Lower leg skin (tissue), 4 donors: ENCODE results near the gene DNAJC17. TPM values are rescaled to one million over a fixed set of nuclear protein-coding genes. Genes with fewer than 3 reads are reported as not detected.

Experiments used
- DNase-seq, 2 donors: peaks; one replicate each; pipeline ENCODE4 v3.0.0-alpha.2; 2019; ENCODE audit warnings: low spot score in 2 of 2
- H3K4me3 ChIP-seq: fragments of 200-600 bp; sonication (generic); 2 replicates; pipeline ENCODE4 v1.5.1; 2017; ENCODE audit warnings: mild to moderate bottlenecking, low read depth; ENCODE audit not compliant: poor library complexity, severe bottlenecking
- POLR2A ChIP-seq, 2 donors: fragments of 450-650 bp; IDR thresholded peaks; one replicate each; pipeline ENCODE4 v1.6.1; 2016 to 2017; ENCODE audit warnings: antibody characterized with exemption in 2 of 2, mild to moderate bottlenecking in 1 of 2, moderate library complexity in 1 of 2
- WGBS, 2 donors: methylation state at CpG; one replicate each; pipeline ENCODE4 v1.1.5; 2018; 5-methylcytosine and 5-hydroxymethylcytosine counted together
- intact Hi-C: fragments of 100-400 bp; cut with DNase I; formaldehyde crosslinking; loops from one replicate; pipeline ENCODE4 v1.15.0; 2023; ENCODE audit warnings: low total_unique reads
- total RNA-seq, 4 donors: library from RNA; depleted of rRNA; stranded (reverse); fragments of >200 nt; gene quantifications; one replicate each; pipeline ENCODE4 v1.1.0, GENCODE V29; 2016
- TF ChIP-seq, protein P1 (sequence below), 3 donors: fragments of 450-650 bp; IDR thresholded peaks; one replicate each; pipeline ENCODE4 v1.5.1; 2016; ENCODE audit warnings: antibody characterized with exemption in 3 of 3, mild to moderate bottlenecking in 3 of 3, moderate library complexity in 2 of 3

Gene DNAJC17
- total RNA-seq, 4 donors from 2014 or later = 16.5 to 53.1 (median 29.3) TPM

DNA sequence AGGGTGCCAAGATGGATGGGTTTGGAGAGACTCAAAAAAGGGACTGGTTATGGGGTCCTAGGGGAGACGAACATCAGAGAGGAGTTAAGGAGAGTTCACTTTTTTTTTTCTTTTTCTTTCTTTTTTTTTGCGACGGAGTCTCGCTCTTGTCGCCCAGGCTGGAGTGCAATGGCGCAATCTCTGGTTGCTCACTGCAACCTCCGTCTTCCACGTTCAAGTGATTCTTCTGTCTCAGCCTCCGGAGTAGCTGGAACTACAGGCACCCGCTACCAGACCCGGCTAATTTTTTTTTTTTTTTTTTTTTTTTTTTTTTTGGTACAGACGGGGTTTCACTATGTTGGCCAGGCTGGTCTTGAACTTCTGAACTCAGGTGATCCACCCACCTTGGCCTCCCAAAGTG is 37.8 kb upstream of the DNAJC17 start:
- no peak for TF ChIP-seq POLR2A (IDR thresholded peaks at IDR 0.05)
- TF ChIP-seq, protein P1, sequence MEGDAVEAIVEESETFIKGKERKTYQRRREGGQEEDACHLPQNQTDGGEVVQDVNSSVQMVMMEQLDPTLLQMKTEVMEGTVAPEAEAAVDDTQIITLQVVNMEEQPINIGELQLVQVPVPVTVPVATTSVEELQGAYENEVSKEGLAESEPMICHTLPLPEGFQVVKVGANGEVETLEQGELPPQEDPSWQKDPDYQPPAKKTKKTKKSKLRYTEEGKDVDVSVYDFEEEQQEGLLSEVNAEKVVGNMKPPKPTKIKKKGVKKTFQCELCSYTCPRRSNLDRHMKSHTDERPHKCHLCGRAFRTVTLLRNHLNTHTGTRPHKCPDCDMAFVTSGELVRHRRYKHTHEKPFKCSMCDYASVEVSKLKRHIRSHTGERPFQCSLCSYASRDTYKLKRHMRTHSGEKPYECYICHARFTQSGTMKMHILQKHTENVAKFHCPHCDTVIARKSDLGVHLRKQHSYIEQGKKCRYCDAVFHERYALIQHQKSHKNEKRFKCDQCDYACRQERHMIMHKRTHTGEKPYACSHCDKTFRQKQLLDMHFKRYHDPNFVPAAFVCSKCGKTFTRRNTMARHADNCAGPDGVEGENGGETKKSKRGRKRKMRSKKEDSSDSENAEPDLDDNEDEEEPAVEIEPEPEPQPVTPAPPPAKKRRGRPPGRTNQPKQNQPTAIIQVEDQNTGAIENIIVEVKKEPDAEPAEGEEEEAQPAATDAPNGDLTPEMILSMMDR (IDR thresholded peaks at IDR 0.05) = no peak
- intact Hi-C loops = no loop called here
- WGBS, 2 donors = 19 to 22% methylated on average over 12 of the region's 12 CpGs
- DNase-seq = no peak
- H3K4me3 ChIP-seq = peak overlapping the region; percentile 46

DNA sequence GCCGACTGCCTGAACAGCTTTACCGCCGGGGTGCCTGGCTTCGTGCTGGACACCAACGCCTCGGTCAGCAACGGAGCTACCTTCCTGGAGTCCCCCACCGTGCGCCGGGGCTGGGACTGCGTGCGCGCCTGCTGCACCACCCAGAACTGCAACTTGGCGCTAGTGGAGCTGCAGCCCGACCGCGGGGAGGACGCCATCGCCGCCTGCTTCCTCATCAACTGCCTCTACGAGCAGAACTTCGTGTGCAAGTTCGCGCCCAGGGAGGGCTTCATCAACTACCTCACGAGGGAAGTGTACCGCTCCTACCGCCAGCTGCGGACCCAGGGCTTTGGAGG is 37.4 kb upstream of the DNAJC17 start:
- intact Hi-C loops = no loop called here
- 1 to 2% methylated on average over 21 to 28 of the region's 28 CpGs for WGBS, 2 donors

DNA sequence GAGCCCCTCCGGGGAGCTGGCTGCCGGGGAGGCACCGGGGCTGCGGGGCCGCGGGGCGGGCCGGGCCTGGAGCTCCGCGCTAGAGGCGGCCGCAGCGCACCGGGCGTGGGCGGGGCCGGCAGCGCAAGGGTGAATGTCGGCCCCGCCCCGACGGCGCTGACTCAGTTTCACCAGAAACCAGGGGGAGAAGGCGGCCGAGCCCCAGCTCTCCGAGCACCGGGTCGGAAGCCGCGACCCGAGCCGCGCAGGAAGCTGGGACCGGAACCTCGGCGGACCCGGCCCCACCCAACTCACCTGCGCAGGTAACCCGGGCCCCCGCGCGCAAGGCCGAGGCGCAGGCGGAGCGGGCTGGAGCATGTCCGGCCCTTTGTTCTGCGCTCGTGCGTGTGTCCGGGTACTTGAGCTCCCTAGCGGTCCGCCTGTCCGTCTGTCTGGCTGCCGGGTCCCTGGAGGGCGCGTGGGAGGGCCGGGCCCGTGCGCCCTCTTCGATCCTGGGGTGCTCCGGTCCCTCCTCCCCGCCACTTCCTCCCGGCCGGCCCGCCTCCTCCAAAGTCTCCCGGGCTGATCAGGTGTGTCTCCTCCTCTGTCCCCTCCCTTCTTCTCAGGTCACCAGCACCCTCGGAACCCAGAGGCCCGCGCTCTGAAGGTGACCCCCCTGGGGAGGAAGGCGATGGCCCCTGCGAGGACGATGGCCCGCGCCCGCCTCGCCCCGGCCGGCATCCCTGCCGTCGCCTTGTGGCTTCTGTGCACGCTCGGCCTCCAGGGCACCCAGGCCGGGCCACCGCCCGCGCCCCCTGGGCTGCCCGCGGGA is 36.8 kb upstream of the DNAJC17 start, which contains the start of gene SPINT1:
TSS of gene SPINT1 (plus strand) at position 164 of the 811 bp plus-strand sequence. CDS start at position 671, 507 bp downstream.
- DNase-seq = no peak
- no peak for TF ChIP-seq POLR2A (IDR thresholded peaks at IDR 0.05)
- TF ChIP-seq, protein P1 (IDR thresholded peaks at IDR 0.05) = no peak
- H3K4me3 ChIP-seq = peak within 1 kb of the TSS; percentile 46
- intact Hi-C loops = no loop called here
- WGBS, 2 donors = 0 to 2% methylated on average over 18 to 30 of the region's 89 CpGs

More for the DNA sequence above, 37.4 kb upstream of the DNAJC17 start:
- TF ChIP-seq, protein P1 (IDR thresholded peaks at IDR 0.05) = no peak
- TF ChIP-seq POLR2A (IDR thresholded peaks at IDR 0.05) = no peak
- no peak for DNase-seq
- H3K4me3 ChIP-seq = peak overlapping the region; percentile 46

DNA sequence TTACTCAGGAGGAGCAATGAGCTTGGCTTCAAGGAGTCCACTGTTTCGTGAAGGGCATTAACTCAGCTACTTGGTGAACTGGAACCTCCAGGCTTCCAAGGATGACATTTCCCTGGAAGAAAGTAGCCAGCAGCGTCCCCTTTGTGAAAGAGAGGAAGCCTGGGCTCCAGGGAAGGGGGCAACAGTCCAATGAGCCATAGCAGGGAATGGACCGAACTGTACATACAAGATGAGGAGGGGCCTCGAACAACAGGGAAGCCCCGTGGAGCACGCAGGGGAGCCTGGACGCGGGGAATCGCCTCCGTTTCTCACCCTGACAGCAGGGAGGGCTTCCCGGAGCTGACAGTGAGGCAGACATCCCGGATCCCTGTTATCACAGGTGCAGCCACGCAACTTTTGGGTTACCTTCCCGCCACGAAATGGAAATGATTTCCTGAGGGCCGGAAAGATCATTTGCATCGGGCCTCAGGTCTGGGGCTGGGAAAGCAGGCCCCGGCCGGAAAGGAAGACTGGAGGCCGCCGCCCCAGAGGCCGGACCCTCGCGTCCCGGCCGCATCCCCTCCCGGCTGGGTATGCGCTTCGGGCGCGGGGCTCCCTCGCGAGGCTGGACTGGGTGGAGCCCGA is 36.1 kb upstream of the DNAJC17 start:
- H3K4me3 ChIP-seq = peak overlapping the region; percentile 46
- TF ChIP-seq, protein P1 (IDR thresholded peaks at IDR 0.05) = no peak
- no peak for TF ChIP-seq POLR2A (IDR thresholded peaks at IDR 0.05)
- intact Hi-C loops = no loop called here
- WGBS, 2 donors = 21 to 34% methylated on average over 14 to 15 of the region's 34 CpGs
- no peak for DNase-seq

DNA sequence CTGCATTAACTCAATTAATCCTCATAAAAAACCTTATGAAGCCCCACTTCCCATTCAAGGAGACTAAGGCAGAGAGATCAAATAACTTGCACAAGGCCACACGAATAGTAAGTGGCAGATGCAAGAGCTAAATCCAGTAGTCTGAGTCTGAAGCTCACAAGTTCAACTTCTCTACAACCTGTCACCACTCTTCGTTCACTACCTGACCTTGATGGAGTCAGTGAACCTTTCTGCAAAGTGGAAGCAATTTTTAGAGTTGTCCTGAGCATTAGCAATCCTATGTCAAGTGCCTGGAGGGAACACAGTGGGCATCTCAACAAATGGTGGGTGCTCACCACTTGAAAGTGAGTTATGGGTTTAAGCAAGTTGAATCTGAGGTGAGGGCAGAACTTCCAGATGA is 34.5 kb upstream of the DNAJC17 start:
- TF ChIP-seq POLR2A (IDR thresholded peaks at IDR 0.05) = no peak
- TF ChIP-seq, protein P1 (IDR thresholded peaks at IDR 0.05) = no peak
- DNase-seq = no peak
- WGBS, 2 donors = 79 to 88% methylated on average over 2 of the region's 2 CpGs
- intact Hi-C loops = no loop called here
- H3K4me3 ChIP-seq = no peak overlapping the region
